PC-9 (cell line): ENCODE results near the gene RUFY3. TPM values are rescaled to one million over a fixed set of nuclear protein-coding genes. Genes with fewer than 3 reads are reported as not detected.

Source experiments
- Bru-seq: library from RNA; stranded (reverse); fragments of 400-500 nt; gene quantifications from one replicate; lab custom pipeline; 2021; lab: Mats Ljungman, UMichigan
- BruChase-seq, 2 experiments: library from RNA; stranded (reverse); fragments of 400-500 nt; gene quantifications; one replicate each; lab custom pipeline; 2021; lab: Mats Ljungman, UMichigan
- BruUV-seq: library from RNA; stranded (reverse); fragments of 400-500 nt; replicated peaks from 2 replicates; lab custom pipeline; 2021; lab: Mats Ljungman, UMichigan
- CTCF ChIA-PET: fragments of 300-600 bp; sonication (Branson Sonifier 250); formaldehyde crosslinking; loops from one replicate; lab custom pipeline; 2022; ENCODE audit warnings: antibody characterized with exemption; lab: Charles Lee
- POLR2A ChIA-PET: fragments of 300-600 bp; sonication (Branson Sonifier 250); formaldehyde crosslinking; loops from one replicate; lab custom pipeline; 2022; ENCODE audit warnings: antibody characterized with exemption; ENCODE audit not compliant: unreplicated experiment; lab: Charles Lee
- DNase-seq, 2 experiments: peaks; one replicate each; pipeline versions ENCODE4 v3.0.0 to v3.0.0-alpha.2; 2015 to 2022; ENCODE audit warnings: mixed read lengths in 1 of 2
- H2AFZ ChIP-seq: fragments of 200-600 bp; sonication (generic); 2 replicates; pipeline ENCODE4 v1.8.1; 2017; ENCODE audit warnings: antibody characterized with exemption
- H3F3A ChIP-seq: fragments of 200-600 bp; sonication (generic); 2 replicates; pipeline ENCODE4 v1.8.1; 2017; ENCODE audit warnings: antibody characterized with exemption, mild to moderate bottlenecking, low read depth; ENCODE audit not compliant: insufficient read depth
- H3K27ac ChIP-seq: fragments of 200-600 bp; sonication (generic); 2 replicates; pipeline ENCODE4 v1.6.1; 2016; ENCODE audit warnings: mixed run types
- H3K27me3 ChIP-seq: fragments of 200-600 bp; sonication (generic); 2 replicates; pipeline ENCODE4 v1.6.1; 2016; ENCODE audit warnings: low read depth, mixed run types; ENCODE audit not compliant: insufficient read depth
- H3K36me3 ChIP-seq: fragments of 200-600 bp; sonication (generic); 2 replicates; pipeline ENCODE4 v1.6.1; 2016; ENCODE audit warnings: low read depth, mixed run types
- H3K4me1 ChIP-seq: fragments of 200-600 bp; sonication (generic); replicated peaks from 2 replicates; pipeline ENCODE4 v1.6.1; 2016; ENCODE audit warnings: mixed run types; ENCODE audit not compliant: insufficient read depth
- H3K4me2 ChIP-seq: fragments of 200-600 bp; sonication (generic); 2 replicates; pipeline ENCODE4 v1.6.1; 2017; ENCODE audit warnings: mixed run types
- H3K4me3 ChIP-seq: fragments of 200-600 bp; sonication (generic); 2 replicates; pipeline ENCODE4 v1.6.1; 2016; ENCODE audit warnings: mixed run types
- H3K79me2 ChIP-seq: fragments of 200-600 bp; sonication (generic); 2 replicates; pipeline ENCODE4 v1.6.1; 2017; ENCODE audit warnings: low read depth, mixed run types
- H3K9me2 ChIP-seq: fragments of 200-600 bp; sonication (generic); 2 replicates; pipeline ENCODE4 v1.8.1; 2017; ENCODE audit warnings: mild to moderate bottlenecking; ENCODE audit not compliant: insufficient read depth
- H3K9me3 ChIP-seq: fragments of 200-600 bp; sonication (generic); 2 replicates; pipeline ENCODE4 v1.8.1; 2016; ENCODE audit warnings: low read depth; ENCODE audit not compliant: insufficient read depth
- H4K20me1 ChIP-seq: fragments of 200-600 bp; sonication (generic); 2 replicates; pipeline ENCODE4 v1.8.1; 2017; ENCODE audit not compliant: insufficient read depth
- CTCF ChIP-seq: fragments of 200-600 bp; sonication (generic); conservative IDR thresholded peaks from 2 replicates; pipeline ENCODE4 v1.6.1; 2017; ENCODE audit warnings: mixed run types, antibody characterized with exemption, mild to moderate bottlenecking, moderate library complexity
- EZH2 ChIP-seq: fragments of 200-600 bp; sonication (generic); IDR thresholded peaks from 2 replicates; pipeline ENCODE4 v1.8.0; 2017; ENCODE audit warnings: antibody characterized with exemption, low read depth
- intact Hi-C: fragments of 100-400 bp; cut with micrococcal nuclease; formaldehyde crosslinking; loops from one replicate; pipeline ENCODE4 v1.10.0; 2022; ENCODE audit not compliant: unreplicated experiment
- long read RNA-seq: library from polyadenylated mRNA; stranded (forward); transcript quantifications from one replicate; pipeline ENCODE4 v2.0.0, GENCODE V29; 2022
- total RNA-seq: library from RNA; stranded (reverse); gene quantifications from 2 replicates; pipeline ENCODE4 v1.2.3, GENCODE V29; 2021

Gene RUFY3
- total RNA-seq (22.8 and 23.6 TPM in 2 replicates), Bru-seq, nascent RNA (percentile 62 among the genes with signal in this experiment), BruChase-seq, experiment 1, labeled RNA remaining after a 2-hour chase (percentile 71 among the genes with signal in this experiment), BruChase-seq, experiment 2, labeled RNA remaining after a 6-hour chase (percentile 68 among the genes with signal in this experiment)
- long read RNA-seq, partial matches to known transcripts = 1 of 13 reads
- long read RNA-seq, other reads (novel, unspliced or antisense) = 11 of 13 reads

- DNase-seq = no peak
- Histone ChIP-seq H3K4me3 (no peak within 1 kb of the TSS), H3K9me3 (no peaks in the 10 kb centered on the region), H2AFZ (no peak within 1 kb of the TSS), H3K9me2 (no peaks in the 10 kb centered on the region), H3K4me1 (peaks cover 16% of the 10 kb centered on the region), H4K20me1 (no peaks in the 10 kb centered on the region), H3K36me3 (no peaks in the 10 kb centered on the region), H3K79me2 (peaks cover 12% of the 10 kb centered on the region; the same call in 1 of the 2 replicates), H3K27me3 (no peaks in the 10 kb centered on the region), H3K4me2 (no peak within 1 kb of the TSS), H3F3A (peaks cover 9% of the 10 kb centered on the region), H3K27ac (no peak within 1 kb of the TSS)
- intact Hi-C loops = no loop called here
- no TSS peak for BruUV-seq
- POLR2A ChIA-PET = interaction anchor here (0.5 kb wide), 1 partner anchor 10 kb away, joined by 4 read pairs; no protein-coding TSS in a partner anchor
- TF ChIP-seq EZH2 (no peak), CTCF (no peak)
- CTCF ChIA-PET = interaction anchor here (0.6 kb wide), 2 partner anchors 38 kb away, joined by 3 to 6 read pairs; no protein-coding TSS in a partner anchor
Measured at GRCh38 chr4:70721747-70722146, at the start of gene RUFY3. RUFY3 (plus strand) TSS chr4:70721964; CDS start chr4:70722574, 610 bp downstream.

DNA sequence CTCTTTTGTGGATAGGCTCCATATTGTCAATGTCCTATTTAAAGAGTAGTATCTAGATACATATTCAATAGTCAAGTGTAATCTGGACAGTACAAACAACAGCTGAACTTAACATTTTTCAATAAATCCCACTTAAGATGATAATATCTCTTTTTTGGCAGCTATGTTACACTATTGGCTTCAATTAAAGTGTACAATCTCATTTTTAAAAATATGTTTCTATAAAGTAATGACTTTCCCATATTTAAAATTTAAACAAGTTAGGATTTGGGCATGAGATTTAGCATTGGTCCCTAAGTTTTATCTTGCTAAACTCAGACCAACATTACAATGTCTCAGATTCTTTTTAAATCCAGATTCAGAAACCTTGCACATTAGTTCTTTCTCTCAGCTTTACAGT, 47.6 kb upstream of the RUFY3 start:
- ChIA-PET CTCF (no interaction called here), POLR2A (no interaction called here)
- intact Hi-C loops = no loop called here
- Histone ChIP-seq H3F3A (no peaks in the 10 kb centered on the region), H3K79me2 (no peaks in the 10 kb centered on the region), H3K9me2 (no peaks in the 10 kb centered on the region), H3K27me3 (no peaks in the 10 kb centered on the region), H3K36me3 (no peaks in the 10 kb centered on the region), H3K4me1 (no peaks in the 10 kb centered on the region), H3K4me3 (no peak overlapping the region), H2AFZ (no peak overlapping the region; the same call in 1 of the 2 replicates), H3K9me3 (no peaks in the 10 kb centered on the region), H3K27ac (no peak overlapping the region), H3K4me2 (no peak overlapping the region), H4K20me1 (no peaks in the 10 kb centered on the region)
- TF ChIP-seq CTCF = no peak
- no peak for TF ChIP-seq EZH2
- DNase-seq = no peak
- BruUV-seq = no TSS peak

DNA sequence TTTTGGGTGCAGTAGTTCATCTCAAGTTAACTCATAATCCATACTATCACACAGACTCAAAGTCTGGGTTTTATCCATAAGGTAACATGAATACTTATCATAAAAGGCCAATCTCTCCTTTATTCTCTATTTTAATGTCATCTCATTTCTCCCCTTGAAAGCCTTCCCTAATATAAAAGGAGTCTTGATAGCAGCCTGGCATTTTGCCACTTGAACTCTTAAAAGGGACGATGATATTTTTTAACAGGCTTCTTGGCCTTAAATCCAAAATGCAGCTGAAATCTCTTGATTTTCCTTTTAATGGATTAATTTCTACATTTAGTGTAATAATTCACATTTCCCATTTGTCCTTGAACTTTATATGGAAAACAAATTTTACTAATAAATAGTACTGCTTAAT, 47.0 kb upstream of the RUFY3 start:
- CTCF ChIA-PET = no interaction called here
- intact Hi-C loops = no loop called here
- no TSS peak for BruUV-seq

More for the DNA sequence above, 47.0 kb upstream of the RUFY3 start:
- H3K36me3 ChIP-seq = no peaks in the 10 kb centered on the region
- no peak overlapping the region for H2AFZ ChIP-seq
- no peaks in the 10 kb centered on the region for H3K79me2 ChIP-seq
- H4K20me1 ChIP-seq = no peaks in the 10 kb centered on the region
- TF ChIP-seq CTCF (no peak), EZH2 (no peak)
- H3K4me3 ChIP-seq = no peak overlapping the region
- H3F3A ChIP-seq = no peaks in the 10 kb centered on the region
- POLR2A ChIA-PET = no interaction called here
- H3K27ac ChIP-seq = no peak overlapping the region
- no peak for DNase-seq
- H3K4me2 ChIP-seq = no peak overlapping the region
- H3K9me2 ChIP-seq = no peaks in the 10 kb centered on the region
- no peaks in the 10 kb centered on the region for H3K4me1 ChIP-seq
- H3K27me3 ChIP-seq = no peaks in the 10 kb centered on the region
- H3K9me3 ChIP-seq = no peaks in the 10 kb centered on the region
